ENCODE data around the gene MGAT5. TPM values are rescaled to one million over a fixed set of nuclear protein-coding genes. Genes with fewer than 3 reads are reported as not detected.

Gene MGAT5
- total and polyA plus RNA-seq, 4 donors: 3.6 to 53.7 (median 31.3) TPM

DNA sequence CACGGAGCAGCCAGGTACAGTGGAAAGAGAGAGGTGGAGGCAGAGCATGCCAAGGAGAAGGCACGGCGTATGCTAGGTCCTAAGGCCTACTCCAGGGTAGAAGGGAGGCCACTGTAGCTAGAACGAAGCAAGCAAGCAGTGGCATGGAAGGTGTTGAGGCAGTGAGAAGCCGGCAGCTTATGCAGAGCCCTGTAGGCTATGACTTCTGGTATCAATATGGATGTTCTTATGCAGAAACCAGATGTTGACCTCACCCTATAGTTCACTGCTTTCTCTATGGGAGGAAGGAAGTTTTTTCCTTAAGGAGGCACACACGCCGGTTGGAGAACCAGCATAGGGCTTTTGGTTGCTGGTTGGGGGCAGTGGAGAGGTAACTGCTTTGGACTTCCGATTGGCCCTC, 6.1 kb downstream of the MGAT5 start:
- TF ChIP-seq CTCF (IDR thresholded peaks at IDR 0.05; ENCODE audit: control extremely low read depth, extremely low read depth): no peak
- Histone ChIP-seq H3K9me3 (ENCODE audit: control insufficient read depth in 4 of 4, insufficient read depth in 3 of 4, low read length in 3 of 4) (no peaks in the 10 kb centered on the region), H3K36me3 (ENCODE audit: control insufficient read depth in 4 of 4, insufficient read depth in 4 of 4, low read length in 4 of 4) (peaks cover 0 to 1% (median 0%) of the 10 kb centered on the region in 4 donors), H3K27me3 (ENCODE audit: control insufficient read depth in 3 of 3, insufficient read depth in 3 of 3, low read length in 2 of 3) (no peaks in the 10 kb centered on the region), H3K4me1 (ENCODE audit: control insufficient read depth in 5 of 5, insufficient read depth in 5 of 5, low read length in 5 of 5) (peaks cover 4 to 31% (median 7%) of the 10 kb centered on the region in 5 donors), H3K27ac (ENCODE audit: low read depth in 1 of 2, low read length in 1 of 2) (peak overlapping the region in 1 of 2 donors; percentile 45), H3K9ac (ENCODE audit: insufficient read depth in 1 of 2, low read length in 2 of 2) (no peak overlapping the region), H3K4me3 (no peak overlapping the region)
- 84 to 87% methylated on average over 8 of the region's 8 CpGs for WGBS, 2 donors
- ATAC-seq (ENCODE audit: insufficient read depth, low FRiP score) (peak; percentile 3), DNase-seq (no peak)

DNA sequence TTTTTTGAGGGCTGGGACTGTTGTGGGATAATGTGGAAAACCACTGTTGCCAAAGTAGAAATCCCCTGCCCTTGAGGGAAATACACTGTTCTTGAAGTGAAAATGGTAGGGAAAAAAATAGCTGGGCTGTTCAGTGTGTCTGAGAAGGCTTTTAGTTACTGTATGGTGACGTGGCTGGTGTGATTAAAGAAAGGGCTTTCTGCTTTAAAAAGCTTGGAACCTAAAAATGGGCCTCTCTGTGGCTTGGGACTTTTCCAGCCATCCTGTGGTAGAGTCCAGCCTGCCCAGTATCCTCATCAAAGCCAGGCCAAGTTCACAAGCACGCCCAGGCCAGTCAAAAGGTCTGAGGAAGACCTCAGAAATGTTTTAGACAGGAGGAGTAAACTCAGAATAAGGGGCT, 6.8 kb downstream of the MGAT5 start:
- DNase-seq: no peak
- H3K27me3 ChIP-seq (ENCODE audit: control insufficient read depth in 3 of 3, insufficient read depth in 3 of 3, low read length in 2 of 3): no peaks in the 10 kb centered on the region
- 77 to 81% methylated on average over 2 of the region's 2 CpGs for WGBS, 2 donors
- no peak for TF ChIP-seq CTCF (IDR thresholded peaks at IDR 0.05; ENCODE audit: control extremely low read depth, extremely low read depth)
- H3K36me3 ChIP-seq (ENCODE audit: control insufficient read depth in 4 of 4, insufficient read depth in 4 of 4, low read length in 4 of 4): peaks cover 0 to 1% (median 0%) of the 10 kb centered on the region in 4 donors
- H3K9me3 ChIP-seq (ENCODE audit: control insufficient read depth in 4 of 4, insufficient read depth in 3 of 4, low read length in 3 of 4): no peaks in the 10 kb centered on the region
- no peak for ATAC-seq (ENCODE audit: insufficient read depth, low FRiP score)
- H3K4me3 ChIP-seq: no peak overlapping the region
- H3K27ac ChIP-seq (ENCODE audit: low read depth in 1 of 2, low read length in 1 of 2): peak overlapping the region; percentile 26 to 54
- peaks cover 4 to 31% (median 7%) of the 10 kb centered on the region in 5 donors for H3K4me1 ChIP-seq (ENCODE audit: control insufficient read depth in 5 of 5, insufficient read depth in 5 of 5, low read length in 5 of 5)
- H3K9ac ChIP-seq (ENCODE audit: insufficient read depth in 1 of 2, low read length in 2 of 2): no peak overlapping the region

DNA sequence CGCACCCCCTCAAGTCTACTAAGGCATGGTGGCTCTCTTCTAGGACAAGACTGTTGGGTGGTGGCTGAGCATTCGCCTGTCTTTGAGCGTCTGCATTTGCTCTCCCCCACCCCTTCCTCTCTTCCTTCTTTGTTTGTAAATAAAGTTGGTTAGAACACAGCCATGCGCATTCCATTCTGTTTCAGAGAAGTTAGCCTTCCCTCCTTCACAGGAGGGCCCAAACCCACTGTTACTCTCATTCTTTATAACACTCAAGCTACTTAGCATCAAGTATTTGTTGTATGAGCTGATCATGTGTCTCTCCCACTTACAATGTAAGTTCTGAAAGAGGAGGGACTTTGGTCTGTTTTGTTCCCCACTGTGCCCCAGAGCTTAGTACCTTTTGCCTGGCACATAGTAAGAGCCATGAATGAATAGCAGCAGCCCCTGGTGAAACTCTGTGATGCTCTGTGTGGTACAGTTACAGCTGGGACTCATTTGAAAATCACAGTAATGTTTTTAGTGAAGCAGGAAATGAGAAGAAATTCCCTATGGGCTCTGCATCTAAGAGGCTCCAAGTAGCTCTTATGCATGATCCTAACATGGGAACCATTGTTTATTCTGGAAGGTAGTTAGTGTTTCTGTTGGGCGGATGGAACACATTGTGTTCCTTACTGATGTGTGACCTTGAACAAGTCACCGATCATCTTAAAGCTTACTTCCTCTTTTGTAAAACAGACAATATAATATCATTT, 7.7 kb downstream of the MGAT5 start:
- 61 to 64% methylated on average over 6 of the region's 6 CpGs for WGBS, 2 donors
- ATAC-seq (ENCODE audit: insufficient read depth, low FRiP score) (no peak), DNase-seq (peak in 1 of 3 donors; percentile 36)
- Histone ChIP-seq H3K36me3 (ENCODE audit: control insufficient read depth in 4 of 4, insufficient read depth in 4 of 4, low read length in 4 of 4) (peaks cover 0 to 1% (median 0%) of the 10 kb centered on the region in 4 donors), H3K4me3 (no peak overlapping the region), H3K9ac (ENCODE audit: insufficient read depth in 1 of 2, low read length in 2 of 2) (no peak overlapping the region), H3K27ac (ENCODE audit: low read depth in 1 of 2, low read length in 1 of 2) (peak overlapping the region; percentile 26 to 44), H3K4me1 (ENCODE audit: control insufficient read depth in 5 of 5, insufficient read depth in 5 of 5, low read length in 5 of 5) (peaks cover 4 to 31% (median 7%) of the 10 kb centered on the region in 5 donors), H3K9me3 (ENCODE audit: control insufficient read depth in 4 of 4, insufficient read depth in 3 of 4, low read length in 3 of 4) (no peaks in the 10 kb centered on the region), H3K27me3 (ENCODE audit: control insufficient read depth in 3 of 3, insufficient read depth in 3 of 3, low read length in 2 of 3) (no peaks in the 10 kb centered on the region)
- TF ChIP-seq CTCF (IDR thresholded peaks at IDR 0.05; ENCODE audit: control extremely low read depth, extremely low read depth): no peak
